GM11168 (cell line): ENCODE results near the gene HOXC5.

Source experiments
- in situ Hi-C: fragments of 300-500 bp; cut with MboI; formaldehyde crosslinking; loops from one replicate; pipeline ENCODE4 v1.12.0; 2022; ENCODE audit warnings: low sequenced_read_pairs; ENCODE audit not compliant: unreplicated experiment

HOXC5 gene

DNA sequence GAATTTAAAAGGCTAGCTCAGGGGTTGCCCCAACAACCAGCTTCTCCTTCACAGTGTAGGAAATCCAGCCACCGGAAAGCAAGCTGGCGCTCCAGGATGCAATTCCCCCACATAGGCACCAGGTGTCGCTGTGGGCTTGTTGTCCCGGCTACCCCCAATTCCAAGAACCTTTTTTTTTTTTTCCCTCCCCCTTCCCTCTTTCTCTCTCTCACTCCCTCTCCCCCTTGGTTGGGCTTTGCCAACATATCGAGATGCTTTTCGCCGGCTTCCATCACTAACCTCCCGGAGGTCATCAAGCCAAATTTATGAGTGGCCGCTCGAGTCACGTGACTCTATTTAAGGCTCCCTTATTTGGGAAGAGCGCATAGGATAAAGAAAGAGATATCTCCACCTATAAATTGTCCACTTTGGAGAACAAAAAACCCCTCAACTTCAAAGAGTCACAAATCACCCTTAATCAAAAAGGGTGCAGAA, at the start of gene HOXC5:
Gene HOXC5, plus strand, starts transcription at position 424 of the 474 bp plus-strand sequence. CDS start 73 bp downstream, outside the sequence.
- in situ Hi-C loops: no loop called here

DNA sequence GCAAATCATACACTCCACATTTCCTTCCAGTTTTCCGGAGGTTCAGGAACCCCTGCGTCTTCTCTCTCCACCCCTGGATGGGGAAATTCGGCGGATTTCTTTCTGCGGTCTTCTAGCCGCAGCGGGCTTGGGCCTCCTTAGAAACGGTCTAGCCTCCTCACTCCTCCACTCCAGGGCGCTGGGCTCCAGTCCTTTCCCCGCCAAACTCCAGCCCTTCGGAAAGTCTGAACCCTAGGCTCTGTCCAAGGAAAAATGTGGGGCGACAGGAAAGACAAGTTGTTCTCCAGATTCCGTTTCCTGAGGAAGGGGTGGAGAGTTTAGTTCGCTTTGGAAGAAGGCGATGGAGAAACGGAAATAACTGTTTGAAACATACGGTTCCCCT, 49.3 kb upstream of the HOXC5 start:
- in situ Hi-C loops: no loop called here

DNA sequence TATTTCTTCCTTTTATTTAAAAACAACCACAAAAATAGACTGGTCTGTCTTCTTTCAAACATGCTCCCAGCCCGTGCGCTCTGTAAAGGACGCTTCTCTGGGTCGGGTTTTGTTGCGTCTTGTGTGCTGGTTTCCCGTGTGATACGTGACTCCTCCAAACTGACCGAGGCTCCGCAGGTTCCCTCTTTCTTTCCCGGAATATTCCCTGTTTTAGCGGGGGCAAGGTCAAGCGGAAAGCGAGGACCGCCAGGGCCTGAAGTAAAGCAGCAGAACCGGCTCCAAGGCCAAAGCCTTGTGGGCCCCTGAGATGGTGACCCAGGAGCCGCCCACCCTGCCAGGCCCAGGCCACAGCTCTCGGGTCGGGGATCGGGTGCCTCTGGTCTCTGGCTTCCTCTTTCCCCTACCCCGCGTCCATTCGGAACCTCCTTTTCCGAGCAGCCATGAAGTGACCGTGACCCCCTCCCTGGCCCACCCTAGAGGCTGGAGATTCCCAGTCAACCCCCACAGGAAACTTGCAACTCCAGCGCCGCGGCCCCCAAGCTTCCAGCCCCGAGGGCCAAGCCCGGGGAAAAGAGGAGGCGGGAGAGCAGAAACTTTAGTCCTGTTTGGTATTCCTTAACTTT, 48.8 kb upstream of the HOXC5 start:
- in situ Hi-C loops: no loop called here

DNA sequence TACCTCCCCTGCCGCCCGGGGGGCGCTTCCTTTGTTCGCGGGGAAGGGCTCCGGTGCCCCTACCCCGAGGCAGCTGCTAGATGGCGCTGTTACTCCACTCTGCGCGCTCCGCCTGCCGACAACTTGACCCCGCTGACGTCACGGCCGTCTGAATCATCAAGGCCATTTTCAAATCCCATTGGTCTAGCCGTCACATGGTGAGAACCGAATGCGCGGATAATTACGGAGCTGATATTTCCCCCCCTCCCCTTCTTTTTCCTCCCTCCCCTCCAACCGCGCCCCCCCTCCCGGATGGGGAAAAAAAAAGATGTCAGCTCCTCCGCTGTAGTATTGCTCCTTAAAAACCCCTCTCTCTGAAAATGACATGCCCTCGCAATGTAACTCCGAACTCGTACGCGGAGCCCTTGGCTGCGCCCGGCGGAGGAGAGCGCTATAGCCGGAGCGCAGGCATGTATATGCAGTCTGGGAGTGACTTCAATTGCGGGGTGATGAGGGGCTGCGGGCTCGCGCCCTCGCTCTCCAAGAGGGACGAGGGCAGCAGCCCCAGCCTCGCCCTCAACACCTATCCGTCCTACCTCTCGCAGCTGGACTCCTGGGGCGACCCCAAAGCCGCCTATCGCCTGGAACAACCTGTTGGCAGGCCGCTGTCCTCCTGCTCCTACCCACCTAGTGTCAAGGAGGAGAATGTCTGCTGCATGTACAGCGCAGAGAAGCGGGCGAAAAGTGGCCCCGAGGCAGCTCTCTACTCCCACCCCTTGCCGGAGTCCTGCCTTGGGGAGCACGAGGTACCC, 47.8 kb upstream of the HOXC5 start, which contains the start of gene HOXC10:
Gene HOXC10, plus strand, starts transcription at position 246 of the 791 bp plus-strand sequence. Its CDS starts 114 bp downstream, at position 360.
- in situ Hi-C loops: no loop called here

DNA sequence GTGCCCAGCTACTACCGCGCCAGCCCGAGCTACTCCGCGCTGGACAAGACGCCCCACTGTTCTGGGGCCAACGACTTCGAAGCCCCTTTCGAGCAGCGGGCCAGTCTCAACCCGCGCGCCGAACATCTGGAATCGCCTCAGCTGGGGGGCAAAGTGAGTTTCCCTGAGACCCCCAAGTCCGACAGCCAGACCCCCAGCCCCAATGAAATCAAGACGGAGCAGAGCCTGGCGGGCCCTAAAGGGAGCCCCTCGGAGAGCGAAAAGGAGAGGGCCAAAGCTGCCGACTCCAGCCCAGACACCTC, 47.2 kb upstream of the HOXC5 start:
- in situ Hi-C loops: no loop called here

DNA sequence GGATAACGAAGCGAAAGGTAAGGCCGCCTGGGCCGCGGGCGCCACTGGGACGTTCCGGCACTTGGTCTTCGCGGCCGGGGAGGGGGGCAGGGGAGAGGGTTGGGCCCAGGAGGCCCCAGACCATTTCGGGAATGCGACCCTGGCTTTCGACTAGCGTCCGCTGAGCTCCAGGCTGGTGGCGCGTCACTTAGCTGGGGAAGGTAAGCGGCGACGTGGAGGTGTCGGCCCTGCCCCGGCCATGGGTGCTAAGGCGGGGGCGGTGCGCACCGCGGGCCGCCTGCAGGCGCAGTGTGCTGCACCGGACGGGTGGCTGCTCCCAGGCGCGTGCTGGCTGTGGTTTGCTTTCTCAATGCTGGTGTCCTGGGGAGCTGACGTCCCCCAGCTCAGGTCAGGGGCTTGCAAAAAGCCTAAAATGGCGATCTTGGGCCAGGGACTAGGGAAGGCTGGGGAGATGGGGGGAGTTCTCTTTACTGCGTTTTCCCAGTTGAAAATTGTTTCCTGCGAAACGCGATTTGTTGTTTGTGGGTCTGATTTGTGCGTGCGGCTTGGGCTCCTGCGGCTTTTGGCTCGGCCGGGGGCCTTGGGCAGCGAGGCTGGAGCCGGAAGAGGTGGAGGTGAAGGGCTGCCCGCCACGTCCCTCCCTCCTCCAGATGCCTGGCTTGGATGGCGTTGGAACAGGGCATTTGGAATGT, 46.7 kb upstream of the HOXC5 start:
- in situ Hi-C loops: no loop called here

DNA sequence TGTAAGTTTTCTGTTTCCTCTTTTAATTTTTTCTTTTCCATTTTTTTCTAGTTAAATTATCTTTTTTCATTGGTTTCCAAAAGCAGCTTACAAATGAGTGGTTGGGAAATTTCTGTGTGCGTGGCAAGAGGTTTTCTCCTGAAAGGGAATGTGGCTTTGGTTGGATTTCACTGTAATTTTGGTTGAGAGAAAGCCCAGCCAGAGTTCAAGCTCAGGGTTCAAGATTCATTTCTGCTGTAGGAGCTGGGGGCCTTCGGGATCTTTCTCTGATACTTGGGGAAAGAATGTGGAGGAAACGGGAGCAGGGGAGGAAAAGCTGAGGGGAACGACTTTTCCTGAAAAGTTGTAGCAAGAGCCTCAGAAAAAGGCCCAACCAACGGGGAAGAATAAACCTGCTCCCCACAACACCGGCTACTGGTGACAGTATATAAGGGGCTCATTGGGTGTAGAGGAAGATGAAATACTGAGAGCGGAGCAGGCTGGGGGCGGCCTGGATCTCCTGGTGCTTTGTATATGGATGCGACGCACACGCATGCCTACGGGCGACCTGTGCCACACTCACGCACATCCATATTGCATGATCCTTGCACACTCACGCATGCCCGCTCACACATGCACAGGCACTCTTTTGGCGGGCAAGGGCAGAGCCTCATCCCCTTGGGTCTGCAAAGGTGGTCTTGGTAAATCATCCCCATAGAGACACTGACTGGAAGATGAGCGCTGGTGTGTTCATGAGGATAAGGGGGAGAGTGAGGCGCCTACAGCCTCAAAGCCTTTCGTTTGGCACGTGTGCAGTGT, 46.0 kb upstream of the HOXC5 start:
- in situ Hi-C loops: no loop called here

DNA sequence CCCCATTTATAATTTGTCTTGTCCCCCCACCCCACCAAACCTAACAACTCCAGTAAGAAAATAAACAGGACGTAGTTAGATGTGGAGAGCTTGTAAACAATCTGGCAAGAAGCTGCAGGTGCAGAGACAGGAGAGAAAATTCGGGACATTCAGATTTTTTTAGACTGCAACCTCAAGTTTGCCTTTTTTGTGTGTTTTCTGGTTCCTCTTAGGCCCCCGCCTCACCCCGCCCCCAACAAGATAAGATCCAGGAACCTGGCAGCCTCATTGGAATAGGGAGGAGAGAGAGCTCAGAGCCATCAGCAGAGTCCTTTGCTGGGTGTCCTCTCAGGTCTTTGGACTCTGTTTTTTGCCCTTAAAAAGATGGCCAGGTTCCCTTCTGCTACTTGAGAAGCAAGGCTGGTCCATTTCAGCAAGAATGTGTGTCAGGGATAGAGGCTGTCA, 45.0 kb upstream of the HOXC5 start:
- in situ Hi-C loops: no loop called here

DNA sequence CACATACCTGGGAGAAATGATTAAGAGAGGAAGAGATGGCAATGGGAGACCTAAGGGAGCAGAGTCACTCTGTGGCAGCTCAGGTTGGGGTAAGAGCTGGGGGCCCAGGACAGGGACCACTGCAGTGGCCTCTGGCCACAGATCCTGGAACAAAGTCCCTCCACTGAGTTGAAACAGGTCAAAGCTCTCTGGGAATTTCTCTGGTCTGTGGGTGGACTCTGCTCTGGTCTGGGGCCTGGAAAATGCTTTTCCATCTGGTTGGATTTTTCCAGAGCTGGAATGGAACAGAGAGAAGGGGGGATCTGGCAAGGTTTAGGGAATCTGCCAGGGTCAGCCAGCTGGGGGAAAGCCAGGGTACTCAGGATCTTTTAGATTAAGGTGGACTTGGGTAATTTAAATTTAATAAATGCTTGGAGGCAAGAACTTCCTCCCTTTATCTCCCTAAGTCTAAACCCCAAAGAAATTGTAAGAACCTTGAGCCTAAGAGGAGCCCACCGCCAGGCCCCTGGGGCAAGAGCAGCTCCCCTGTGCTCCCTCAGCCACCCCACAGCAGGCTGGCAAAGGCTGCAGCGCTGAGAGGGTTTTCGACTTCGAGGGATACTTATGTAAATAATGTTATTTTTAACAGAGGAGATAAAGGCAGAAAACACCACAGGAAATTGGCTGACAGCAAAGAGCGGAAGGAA, 44.2 kb upstream of the HOXC5 start:
- in situ Hi-C loops: no loop called here

DNA sequence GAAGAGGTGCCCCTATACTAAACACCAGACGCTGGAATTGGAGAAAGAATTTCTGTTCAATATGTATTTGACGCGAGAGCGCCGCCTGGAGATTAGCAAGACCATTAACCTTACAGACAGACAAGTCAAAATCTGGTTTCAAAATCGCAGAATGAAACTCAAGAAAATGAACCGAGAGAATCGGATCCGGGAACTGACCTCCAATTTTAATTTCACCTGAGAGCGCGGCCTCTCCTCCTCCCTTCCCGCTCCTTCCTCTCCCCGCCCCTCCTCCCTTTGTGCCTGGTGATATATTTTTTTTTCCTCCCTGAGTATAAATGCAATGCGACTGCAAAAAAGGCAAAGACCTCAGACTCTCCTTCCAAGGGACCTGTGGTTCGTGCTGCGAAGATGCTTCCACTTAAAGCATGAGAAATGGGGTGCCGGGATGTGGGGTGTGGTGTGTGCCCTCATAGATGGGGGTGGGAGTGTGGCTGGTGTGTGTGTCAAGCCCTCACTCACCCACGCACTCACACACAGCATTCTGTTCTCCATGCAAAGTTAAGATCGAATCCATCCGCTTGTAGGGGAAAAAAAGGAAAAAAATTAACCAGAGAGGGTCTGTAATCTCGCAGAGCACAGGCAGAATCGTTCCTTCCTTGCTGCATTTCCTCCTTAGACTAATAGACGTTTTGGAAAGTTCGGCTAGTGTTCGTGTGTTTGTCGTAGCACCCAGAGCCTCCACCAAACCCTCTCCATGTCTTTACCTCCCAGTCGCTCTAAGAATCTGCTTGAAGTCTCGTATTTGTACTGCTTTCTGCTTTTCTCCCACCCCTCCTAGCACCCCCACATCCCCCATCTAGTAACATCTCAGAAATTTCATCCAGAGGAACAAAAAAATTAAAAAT, 43.4 kb upstream of the HOXC5 start:
- in situ Hi-C loops: no loop called here

DNA sequence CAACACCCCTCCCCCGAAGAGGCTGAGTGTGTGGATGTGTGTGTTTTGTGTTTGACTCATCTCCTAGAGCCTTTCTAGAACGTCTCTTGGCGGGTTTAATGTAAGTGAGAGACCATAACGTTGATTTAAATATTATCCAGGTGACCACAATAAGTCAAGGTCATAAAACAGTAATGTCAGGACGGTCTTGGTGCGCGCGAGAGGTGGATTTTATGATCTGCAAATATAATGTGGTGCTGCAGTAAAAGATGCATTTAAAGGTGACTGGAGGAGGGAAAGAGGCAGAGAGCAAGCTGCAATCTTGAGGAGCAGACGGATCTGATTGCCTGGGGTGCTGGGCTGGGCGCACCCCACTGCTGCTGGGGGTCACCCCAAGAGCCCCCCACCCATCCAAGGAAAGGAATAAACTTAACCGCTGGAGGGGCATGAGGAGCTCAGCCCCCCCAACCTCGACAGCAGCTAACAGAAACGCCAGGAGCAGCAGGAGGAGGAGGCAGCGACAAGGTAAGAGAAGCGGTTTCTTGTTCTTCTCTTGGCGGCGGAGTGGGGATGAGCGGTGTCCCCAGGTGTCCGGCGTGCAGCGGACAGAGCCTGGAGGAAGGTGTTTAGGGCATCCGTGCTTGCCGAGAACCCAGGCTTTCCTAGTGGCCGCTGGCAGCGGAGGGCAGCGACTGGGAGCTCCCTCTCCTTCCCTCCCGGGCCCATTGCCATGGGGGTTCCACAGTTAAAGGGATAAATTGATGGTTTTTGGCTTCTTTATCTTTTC, 42.4 kb upstream of the HOXC5 start:
- in situ Hi-C loops: no loop called here

DNA sequence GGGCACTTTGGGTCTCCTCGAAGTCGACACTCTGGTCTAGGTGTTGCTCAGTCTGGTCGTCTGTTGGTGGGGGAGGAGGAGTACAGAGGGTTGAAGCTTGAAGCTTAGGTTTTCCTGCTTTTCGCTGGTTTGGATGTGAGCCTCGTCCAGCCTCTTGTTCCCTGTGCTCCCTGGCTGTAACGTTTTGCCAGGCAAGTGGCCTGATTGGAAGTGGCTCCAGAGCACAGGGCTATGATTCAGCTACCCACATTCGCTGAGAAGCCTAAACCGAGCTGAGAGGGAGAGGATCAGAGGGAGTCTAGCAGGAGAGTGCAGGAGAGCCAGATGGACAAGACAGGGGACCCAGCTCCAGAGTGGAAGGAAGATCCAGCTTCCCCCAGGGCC, 41.8 kb upstream of the HOXC5 start:
- in situ Hi-C loops: no loop called here

DNA sequence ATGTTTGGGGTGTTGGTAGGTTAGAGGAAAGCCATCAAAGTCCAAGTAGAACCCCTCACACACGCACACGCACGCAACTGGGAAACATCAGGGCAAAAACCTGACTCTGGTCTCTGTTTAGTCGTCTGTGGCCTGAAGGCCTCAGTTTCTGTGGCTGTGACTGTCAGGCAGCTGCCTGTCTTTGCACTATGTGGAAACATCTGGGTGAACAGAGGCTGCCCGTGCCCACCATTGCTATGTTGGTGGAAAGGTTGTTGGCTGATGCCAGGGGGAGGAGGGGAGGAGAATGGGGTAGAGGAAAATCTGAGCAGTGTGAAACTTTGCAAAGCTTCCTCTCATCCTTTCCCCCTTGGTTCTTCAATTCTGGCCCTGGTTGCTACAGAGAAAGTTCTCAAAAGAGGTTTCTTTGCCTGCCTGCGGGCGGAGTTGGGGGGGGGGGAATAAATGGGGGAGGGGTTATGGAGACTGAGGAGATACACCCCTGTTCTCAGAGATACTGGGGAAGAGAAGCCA, 40.4 kb upstream of the HOXC5 start:
- in situ Hi-C loops: no loop called here

DNA sequence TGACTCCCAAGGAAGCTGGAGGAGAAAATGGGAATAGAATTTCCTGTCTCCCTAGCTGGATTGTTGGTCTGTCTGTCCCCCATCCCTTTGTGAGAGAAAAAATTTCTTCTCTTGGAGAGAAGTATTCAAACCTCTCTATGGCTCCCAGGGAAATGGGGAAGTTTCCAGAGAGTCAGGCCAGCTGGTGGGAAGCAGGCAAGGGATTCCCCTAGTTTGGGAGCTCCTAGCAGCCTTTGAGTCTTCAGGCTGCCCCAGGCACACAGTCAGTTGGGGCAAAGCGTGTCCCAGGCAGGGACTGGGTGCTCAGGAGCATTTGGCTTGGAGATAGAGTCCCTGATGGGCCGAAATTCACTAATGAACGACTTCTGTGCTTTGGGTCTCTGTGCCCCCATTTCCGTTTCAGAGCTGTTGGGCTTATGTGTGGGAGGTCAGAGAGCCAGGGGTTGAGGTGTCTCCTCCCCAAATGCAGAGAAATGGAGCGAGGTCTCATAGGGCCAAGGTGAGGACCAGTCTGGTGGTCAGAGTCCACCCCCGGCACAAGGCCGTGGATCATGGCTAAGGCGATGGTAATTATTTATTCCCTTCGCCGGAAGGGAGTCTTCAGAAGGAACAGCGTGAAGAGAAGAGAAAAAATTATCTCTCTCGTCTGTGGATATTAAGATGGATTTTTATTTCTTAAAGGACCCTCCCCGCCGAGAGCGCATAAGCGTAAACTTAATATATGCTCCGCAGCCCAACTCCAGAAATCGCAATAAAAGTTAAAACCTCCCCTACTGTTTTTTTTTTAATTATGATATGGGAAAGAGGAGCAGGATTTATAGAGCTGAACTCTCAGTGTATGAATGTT, 39.5 kb upstream of the HOXC5 start:
- in situ Hi-C loops: no loop called here

DNA sequence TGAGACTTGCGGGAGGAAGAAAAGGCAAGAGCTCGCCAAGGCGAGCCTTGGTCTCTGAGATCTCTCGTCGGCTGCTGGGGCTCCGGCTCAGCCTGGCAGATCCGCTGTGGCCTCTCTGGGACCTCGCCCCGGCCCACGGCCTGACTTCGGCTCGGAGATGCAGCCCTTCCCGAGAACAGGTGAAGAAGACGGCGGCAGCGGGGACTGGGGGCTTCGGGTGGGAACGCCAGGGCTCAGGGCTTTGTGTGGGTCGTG, 38.9 kb upstream of the HOXC5 start:
- in situ Hi-C loops: no loop called here

DNA sequence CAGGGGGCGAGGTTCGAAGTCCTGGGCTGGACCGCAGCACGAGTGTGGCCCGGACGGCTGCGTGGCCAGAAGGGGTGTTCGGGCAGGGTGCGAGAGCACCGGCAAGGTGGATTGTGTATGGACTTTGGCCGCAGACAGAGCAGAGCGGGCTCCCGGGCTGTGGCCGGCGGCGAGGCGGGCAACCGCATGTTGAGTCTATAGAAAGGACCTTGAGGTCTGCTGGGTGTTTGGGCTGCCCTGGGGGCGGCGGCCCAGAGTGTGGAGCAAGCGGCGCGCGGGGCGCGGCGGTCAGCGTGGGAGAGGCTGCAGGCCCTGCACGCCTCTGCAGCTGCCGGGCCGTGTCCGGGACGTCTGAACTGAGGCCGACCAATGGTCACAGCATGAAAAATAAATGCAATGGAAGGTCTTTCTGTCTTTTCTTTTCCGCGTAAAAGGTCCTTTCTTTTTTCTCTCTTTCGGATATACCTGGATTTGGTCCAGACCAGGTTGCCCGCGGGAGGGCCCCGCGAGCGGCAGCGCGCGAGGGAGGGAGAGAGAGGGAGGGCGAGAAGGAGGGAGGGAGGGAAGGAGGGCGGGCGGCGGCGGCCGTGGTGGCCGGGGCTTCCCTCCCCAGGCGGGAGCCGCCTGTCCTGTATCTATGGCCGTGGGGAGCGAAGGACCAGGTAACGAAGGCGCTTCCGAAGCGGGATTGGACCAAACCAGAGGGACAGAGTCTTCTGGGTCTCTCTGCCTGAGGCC, 38.4 kb upstream of the HOXC5 start:
- in situ Hi-C loops: no loop called here

DNA sequence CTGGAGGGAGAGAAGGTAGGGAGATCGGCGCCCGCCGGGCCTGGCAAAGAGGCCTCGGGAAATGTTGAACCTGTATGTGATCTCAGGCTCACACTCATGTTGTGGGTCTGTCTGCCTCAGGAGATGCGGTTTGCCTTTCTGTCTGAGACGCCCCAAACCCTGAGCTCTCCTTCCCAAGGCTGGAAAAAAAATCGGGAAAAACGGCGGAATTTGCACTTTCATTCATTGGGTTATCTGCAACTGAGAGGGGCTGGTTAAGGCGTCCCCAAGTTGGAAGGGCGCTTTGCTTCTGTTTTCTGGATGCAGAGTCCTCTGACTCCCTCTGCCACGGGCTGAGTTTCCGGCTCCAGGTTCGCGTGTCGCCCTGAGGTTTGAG, 37.9 kb upstream of the HOXC5 start:
- in situ Hi-C loops: no loop called here
